IMR-90 (cell line): Measurements from ENCODE around the gene CD101. TPM values are rescaled to one million over a fixed set of nuclear protein-coding genes. Genes with fewer than 3 reads are reported as not detected.

Experiments used
- ATAC-seq: fragments of 200-7000 bp; cut with Tn5 transposase; 2 replicates; pipeline ENCODE4 v1.9.1; 2020; ENCODE audit warnings: low read depth, mild to moderate bottlenecking, moderate library complexity
- BruUV-seq: library from RNA; stranded (reverse); fragments of 400-500 nt; replicated peaks from 2 replicates; lab custom pipeline; 2021; lab: Mats Ljungman, UMichigan
- CTCF ChIA-PET: fragments of 300-600 bp; formaldehyde crosslinking; extraction: SDS; loops from one replicate; lab custom pipeline; 2021; ENCODE audit warnings: antibody characterized with exemption; lab: Yijun Ruan, JAX
- POLR2A ChIA-PET: fragments of 300-600 bp; sonication (Branson Sonifier 250); formaldehyde crosslinking; loops from one replicate; lab custom pipeline; 2022; ENCODE audit warnings: antibody characterized with exemption; ENCODE audit not compliant: unreplicated experiment; lab: Charles Lee
- DNase-seq: peaks from one replicate; pipeline ENCODE4 v3.0.0; 2013
- H2AFZ ChIP-seq: replicated peaks from 2 replicates; pipeline ENCODE3; 2013; ENCODE audit warnings: low read length, mild to moderate bottlenecking; ENCODE audit not compliant: poor library complexity
- H2AK5ac ChIP-seq: 2 replicates; pipeline ENCODE4 v1.6.1; 2013; ENCODE audit warnings: low read depth, low read length, inconsistent platforms
- H2AK9ac ChIP-seq: replicated peaks from 2 replicates; pipeline ENCODE3; 2013; ENCODE audit warnings: mild to moderate bottlenecking, low read depth, low read length, moderate library complexity; ENCODE audit not compliant: poor library complexity
- H2BK120ac ChIP-seq: 2 replicates; pipeline ENCODE4 v1.6.1; 2013; ENCODE audit warnings: low read depth, low read length, inconsistent platforms
- H2BK15ac ChIP-seq: 3 replicates; pipeline ENCODE4 v1.6.1; 2013; ENCODE audit warnings: low read depth, low read length, inconsistent platforms
- H2BK20ac ChIP-seq: 2 replicates; pipeline ENCODE4 v1.6.1; 2013; ENCODE audit warnings: low read depth, mild to moderate bottlenecking, inconsistent platforms, low read length, moderate library complexity
- H2BK5ac ChIP-seq: 2 replicates; pipeline ENCODE4 v1.6.1; 2013; ENCODE audit warnings: mild to moderate bottlenecking, low read depth, low read length, inconsistent platforms; ENCODE audit not compliant: poor library complexity, severe bottlenecking
- H3K14ac ChIP-seq: replicated peaks from 2 replicates; pipeline ENCODE4 v1.6.1; 2013; ENCODE audit warnings: low read depth, low read length, inconsistent platforms
- H3K18ac ChIP-seq: 2 replicates; pipeline ENCODE4 v1.6.1; 2013; ENCODE audit warnings: low read depth, low read length, control low read depth
- H3K23ac ChIP-seq: 2 replicates; pipeline ENCODE4 v1.6.1; 2013; ENCODE audit warnings: low read depth, low read length, inconsistent platforms
- H3K27ac ChIP-seq: 2 replicates; pipeline ENCODE4 v1.5.1; 2013; ENCODE audit warnings: mild to moderate bottlenecking, control low read depth, low read length; ENCODE audit not compliant: insufficient read depth
- H3K27me3 ChIP-seq: 2 replicates; pipeline ENCODE4 v1.6.1; 2013; ENCODE audit warnings: low read length; ENCODE audit not compliant: control insufficient read depth, insufficient read depth
- H3K36me3 ChIP-seq: 2 replicates; pipeline ENCODE4 v1.6.1; 2013; ENCODE audit warnings: low read length, mixed read lengths; ENCODE audit not compliant: control insufficient read depth, insufficient read depth
- H3K4ac ChIP-seq: 2 replicates; pipeline ENCODE4 v1.6.1; 2013; ENCODE audit warnings: low read depth, low read length, inconsistent platforms
- H3K4me1 ChIP-seq: 2 replicates; pipeline ENCODE4 v1.6.1; 2013; ENCODE audit warnings: low read length, mixed read lengths; ENCODE audit not compliant: control insufficient read depth, insufficient read depth
- H3K4me2 ChIP-seq: 2 replicates; pipeline ENCODE4 v1.6.1; 2013; ENCODE audit warnings: low read depth, mild to moderate bottlenecking, control low read depth, low read length, moderate library complexity
- H3K4me3 ChIP-seq: 2 replicates; pipeline ENCODE4 v1.5.1; 2013; ENCODE audit warnings: low read depth, mild to moderate bottlenecking, control low read depth, low read length, moderate library complexity; ENCODE audit not compliant: insufficient read depth
- H3K56ac ChIP-seq: 2 replicates; pipeline ENCODE4 v1.6.1; 2013; ENCODE audit warnings: low read length, inconsistent platforms; ENCODE audit not compliant: insufficient read depth; ENCODE audit errors: extremely low read depth
- H3K79me1 ChIP-seq, 2 experiments: 2 replicates each; pipeline ENCODE4 v1.6.1; 2013; ENCODE audit warnings: low read length in 2 of 2, inconsistent platforms in 1 of 2, low read depth in 1 of 2
- H3K9ac ChIP-seq: 2 replicates; pipeline ENCODE4 v1.6.1; 2013; ENCODE audit warnings: low read depth, low read length, control low read depth
- H3K9me1 ChIP-seq: 2 replicates; pipeline ENCODE4 v1.6.1; 2013; ENCODE audit warnings: low read length, inconsistent platforms; ENCODE audit not compliant: insufficient read depth
- H3K9me3 ChIP-seq: 2 replicates; pipeline ENCODE4 v1.6.1; 2013; ENCODE audit warnings: low read length; ENCODE audit not compliant: control insufficient read depth, insufficient read depth
- H4K20me1 ChIP-seq: 2 replicates; pipeline ENCODE4 v1.6.1; 2013; ENCODE audit warnings: low read length, inconsistent platforms; ENCODE audit not compliant: insufficient read depth
- H4K5ac ChIP-seq: 2 replicates; pipeline ENCODE4 v1.6.1; 2013; ENCODE audit warnings: mild to moderate bottlenecking, low read depth, low read length, control low read depth
- H4K8ac ChIP-seq, 2 experiments: 2 replicates each; pipeline ENCODE4 v1.6.1; 2013; ENCODE audit warnings: low read depth in 2 of 2, low read length in 2 of 2, control low read depth in 1 of 2, inconsistent platforms in 1 of 2
- H4K91ac ChIP-seq: 2 replicates; pipeline ENCODE4 v1.6.1; 2013; ENCODE audit warnings: low read depth, low read length, inconsistent platforms; ENCODE audit not compliant: insufficient read depth
- CEBPB ChIP-seq: IDR thresholded peaks from 2 replicates; pipeline ENCODE4 v1.6.1; 2012; ENCODE audit warnings: low read depth, low read length, improper control_type of control experiment
- CHD1 ChIP-seq: IDR thresholded peaks from 2 replicates; pipeline ENCODE4 v1.6.1; 2012; ENCODE audit warnings: low read depth, low read length, improper control_type of control experiment
- ELK1 ChIP-seq: fragments of 150-350 bp; IDR thresholded peaks from 2 replicates; pipeline ENCODE4 v1.6.1; 2016; ENCODE audit warnings: low read depth, mild to moderate bottlenecking, low read length, moderate library complexity, borderline replicate concordance
- MAFK ChIP-seq: IDR thresholded peaks from 2 replicates; pipeline ENCODE4 v1.6.1; 2012; ENCODE audit warnings: low read depth, low read length, improper control_type of control experiment
- MAZ ChIP-seq: IDR thresholded peaks from 2 replicates; pipeline ENCODE4 v1.6.1; 2012; ENCODE audit warnings: low read depth, mild to moderate bottlenecking, low read length, improper control_type of control experiment, moderate library complexity, borderline replicate concordance
- MXI1 ChIP-seq: IDR thresholded peaks from 2 replicates; pipeline ENCODE4 v1.6.1; 2012; ENCODE audit warnings: low read depth, mild to moderate bottlenecking, low read length, moderate library complexity, borderline replicate concordance
- NFE2L2 ChIP-seq: fragments of 150-350 bp; IDR thresholded peaks from 2 replicates; pipeline ENCODE4 v1.6.1; 2016; ENCODE audit warnings: low read depth, mild to moderate bottlenecking, low read length
- RAD21 ChIP-seq: IDR thresholded peaks from 2 replicates; pipeline ENCODE4 v1.6.1; 2012; ENCODE audit warnings: low read length, improper control_type of control experiment
- RCOR1 ChIP-seq: IDR thresholded peaks from 2 replicates; pipeline ENCODE4 v1.6.1; 2012; ENCODE audit warnings: mild to moderate bottlenecking, low read length, improper control_type of control experiment; ENCODE audit not compliant: insufficient replicate concordance
- RFX5 ChIP-seq: IDR thresholded peaks from 2 replicates; pipeline ENCODE4 v1.8.0; 2012; ENCODE audit warnings: low read depth, mild to moderate bottlenecking, low read length, moderate library complexity
- SMC3 ChIP-seq: fragments of 150-350 bp; IDR thresholded peaks from 2 replicates; pipeline ENCODE4 v1.6.1; 2016; ENCODE audit warnings: low read depth, mild to moderate bottlenecking, antibody characterized with exemption, low read length, moderate library complexity
- USF2 ChIP-seq: fragments of 150-350 bp; IDR thresholded peaks from 2 replicates; pipeline ENCODE4 v1.6.1; 2017; ENCODE audit warnings: mild to moderate bottlenecking, antibody characterized with exemption, low read length, low read depth
- WGBS, 2 experiments: methylation state at CpG; one replicate each; pipeline versions ENCODE4 v1.1.5 to v1.1.7; 2013; ENCODE audit warnings: missing lambda C conversion rate in 2 of 2; ENCODE audit not compliant: insufficient read length in 1 of 2; ENCODE audit errors: extremely low coverage in 2 of 2; 5-methylcytosine and 5-hydroxymethylcytosine counted together
- dilution Hi-C: fragments of 300-500 bp; cut with HindIII; formaldehyde crosslinking; loops from one replicate; pipeline ENCODE4 v1.14.3; 2018; ENCODE audit warnings: low sequenced_read_pairs; ENCODE audit not compliant: unreplicated experiment
- in situ Hi-C: fragments of 300-500 bp; cut with MboI; formaldehyde crosslinking; loops from 3 replicates; pipeline ENCODE4 v1.14.3; 2019; ENCODE audit warnings: low sequenced_read_pairs, inconsistent platforms, mixed read lengths
- intact Hi-C: fragments of 100-400 bp; cut with micrococcal nuclease; formaldehyde crosslinking; loops from 2 replicates; pipeline ENCODE4 v1.10.0; 2022
- polyA plus RNA-seq, 3 experiments: library from polyadenylated mRNA; depleted of rRNA; stranded (reverse); fragments of >200 nt; gene quantifications; 2 replicates each; pipeline ENCODE4 v1.2.3, GENCODE V29; 2012; ENCODE audit warnings: low replicate concordance in 1 of 3
- total RNA-seq: library from RNA; depleted of rRNA; stranded (reverse); fragments of >200 nt; gene quantifications from 2 replicates; pipeline ENCODE4 v1.2.3, GENCODE V29; 2012

Gene CD101
- total and polyA plus RNA-seq, 2 of the 4 experiments (the other 2 are of a cell fraction): not detected

- no peak for TF ChIP-seq ELK1
Observed at GRCh38 chr1:117054068-117054467, 52.5 kb downstream of the CD101 start (continued).

- peaks cover 3% of the 10 kb centered on the region; the same call in 1 of the 2 replicates for H3K9me1 ChIP-seq
- dilution Hi-C loops: no loop called here
- no peak overlapping the region for H3K4ac ChIP-seq
- no CpG with 5 or more reads among the region's 4 CpGs for WGBS, 2 experiments
- H2AK9ac ChIP-seq: no peak overlapping the region
- no peak overlapping the region for H3K4me2 ChIP-seq
- H2BK15ac ChIP-seq: no peak overlapping the region
- no peak overlapping the region for H2BK20ac ChIP-seq
- ChIA-PET CTCF (interaction anchor here (0.6 kb wide), 1 partner anchor 299 kb away, joined by 3 read pairs; no protein-coding TSS in a partner anchor), POLR2A (no interaction called here)
- no peak overlapping the region for H3K4me3 ChIP-seq
- intact Hi-C loops: loop anchor here (10.0 kb wide), 1 partner anchor 214 kb away; no protein-coding TSS in a partner anchor
- H3K56ac ChIP-seq: no peak overlapping the region
- no peak overlapping the region for H4K8ac ChIP-seq
- no peak overlapping the region for H3K23ac ChIP-seq
- H3K14ac ChIP-seq: no peak overlapping the region
- no peak overlapping the region for H3K9ac ChIP-seq
- in situ Hi-C loops: no loop called here
- no TSS peak for BruUV-seq
- no peaks in the 10 kb centered on the region for H3K9me3 ChIP-seq
- no peak overlapping the region for H4K5ac ChIP-seq
- ATAC-seq: no peak
- H3K27ac ChIP-seq: no peak overlapping the region
- DNase-seq: no peak
- no peaks in the 10 kb centered on the region for H4K20me1 ChIP-seq
- H2BK120ac ChIP-seq: no peak overlapping the region
- H3K4me1 ChIP-seq: no peaks in the 10 kb centered on the region; the same call in 1 of the 2 replicates
- no peak overlapping the region for H2AK5ac ChIP-seq
- H3K36me3 ChIP-seq: no peaks in the 10 kb centered on the region
- H4K91ac ChIP-seq: no peak overlapping the region
- H2BK5ac ChIP-seq: no peak overlapping the region
- H3K27me3 ChIP-seq: no peaks in the 10 kb centered on the region
- H2AFZ ChIP-seq: no peak overlapping the region
- peaks cover 0 to 11% of the 10 kb centered on the region in 2 experiments; a peak in 2 of 4 replicates for H3K79me1 ChIP-seq
- H3K18ac ChIP-seq: no peak overlapping the region
- no peak for TF ChIP-seq CEBPB
- no peak for TF ChIP-seq RFX5
- TF ChIP-seq ELK1: no peak
- TF ChIP-seq RCOR1: no peak
- TF ChIP-seq USF2: no peak
- TF ChIP-seq MAZ: no peak
- no peak for TF ChIP-seq RAD21
- TF ChIP-seq CHD1: no peak
- TF ChIP-seq MXI1: no peak
- no peak for TF ChIP-seq NFE2L2
- TF ChIP-seq SMC3: no peak
- no peak for TF ChIP-seq MAFK
Observed at GRCh38 chr1:117058810-117059209, 57.2 kb downstream of the CD101 start.
